K562 (cell line): ENCODE results near the gene DUSP10. TPM values are rescaled to one million over a fixed set of nuclear protein-coding genes. Genes with fewer than 3 reads are reported as not detected.

ENCODE experiments used
- ATAC-seq: fragments of 200-7000 bp; cut with Tn5 transposase; 3 replicates; pipeline ENCODE4 v1.9.1; 2020; ENCODE audit warnings: moderate library complexity
- BruUV-seq: library from RNA; stranded (reverse); fragments of 400-500 nt; replicated peaks from 2 replicates; lab custom pipeline; 2021; lab: Mats Ljungman, UMichigan
- CTCF ChIA-PET: fragments of 300-600 bp; formaldehyde crosslinking; extraction: SDS; loops from one replicate; lab custom pipeline; 2021; ENCODE audit warnings: low intra/inter-chr PET ratio; lab: Yijun Ruan, JAX
- POLR2A ChIA-PET: fragments of 300-600, 350-650 bp; sonication (Branson Sonifier 250); formaldehyde crosslinking; extraction: SDS; loops from one replicate; lab custom pipeline; 2021; ENCODE audit warnings: antibody characterized with exemption, inconsistent platforms; lab: Yijun Ruan, JAX
- DNase-seq, 4 experiments: peaks; one replicate each; pipeline versions ENCODE4 v3.0.0 to v3.0.0-alpha.2; 2011 to 2018; ENCODE audit warnings: low spot score in 3 of 4, mixed read lengths in 3 of 4; ENCODE audit errors: extremely low read depth in 1 of 4
- FAIRE-seq: peaks from 2 replicates; lab custom pipeline; 2011; peaks lifted over from hg19 to GRCh38; lab: Jason Lieb, UNC
- H2AFZ ChIP-seq: 2 replicates; pipeline ENCODE4 v1.6.0; 2011; ENCODE audit warnings: low read depth, low read length, control low read depth, inconsistent platforms
- H3K27ac ChIP-seq: fragments of 200-600 bp; 3 replicates; pipeline ENCODE4 v1.8.0; 2011; ENCODE audit warnings: low read depth, mild to moderate bottlenecking, control low read depth, inconsistent platforms, low read length, moderate library complexity, mixed read lengths; ENCODE audit errors: extremely low read depth
- H3K27me3 ChIP-seq, 2 experiments: fragments of 300-600 bp in 1 of 2; 2 replicates in 1 of 2; 3 replicates in 1 of 2; pipeline versions ENCODE4 v1.6.0 to v1.8.0; 2011; ENCODE audit warnings: inconsistent platforms in 2 of 2, low read length in 2 of 2, mild to moderate bottlenecking in 1 of 2, mixed read lengths in 1 of 2, moderate library complexity in 1 of 2; ENCODE audit not compliant: control insufficient read depth in 2 of 2, insufficient read depth in 2 of 2
- H3K36me3 ChIP-seq: fragments of 300-600 bp; 3 replicates; pipeline ENCODE4 v1.8.0; 2011; ENCODE audit warnings: mild to moderate bottlenecking, low read length, inconsistent platforms; ENCODE audit not compliant: control insufficient read depth, insufficient read depth
- H3K4me1 ChIP-seq, 2 experiments: fragments of 200-600 bp in 1 of 2; replicated peaks in 1 of 2; 2 replicates in 1 of 2; 3 replicates in 1 of 2; pipeline versions ENCODE4 v1.5.1 to v1.8.0; 2011; ENCODE audit warnings: inconsistent platforms in 2 of 2, low read length in 2 of 2, mild to moderate bottlenecking in 1 of 2, mixed read lengths in 1 of 2, moderate library complexity in 1 of 2; ENCODE audit not compliant: control insufficient read depth in 2 of 2, insufficient read depth in 2 of 2
- H3K4me2 ChIP-seq: 2 replicates; pipeline ENCODE4 v1.6.1; 2011; ENCODE audit warnings: low read length, control low read depth, inconsistent platforms, mixed read lengths; ENCODE audit not compliant: insufficient read depth
- H3K4me3 ChIP-seq: fragments of 200-600 bp; sonication (generic), shearing (Covaris generic); 2 replicates; pipeline ENCODE4 v1.5.1; 2016; ENCODE audit warnings: control low read depth, inconsistent platforms
- H3K79me2 ChIP-seq: fragments of 200-600 bp; 3 replicates; pipeline ENCODE4 v1.8.0; 2011; ENCODE audit warnings: low read length, inconsistent platforms; ENCODE audit not compliant: control insufficient read depth, insufficient read depth
- H3K9ac ChIP-seq, 2 experiments: 2 replicates each; pipeline versions ENCODE4 v1.6.0 to v1.6.1; 2011; ENCODE audit warnings: low read depth in 2 of 2, low read length in 2 of 2, control low read depth in 1 of 2, inconsistent platforms in 1 of 2, mild to moderate bottlenecking in 1 of 2, mixed read lengths in 1 of 2; ENCODE audit not compliant: insufficient read depth in 1 of 2
- H3K9me1 ChIP-seq: one replicate; pipeline ENCODE4 v1.6.0; 2011; ENCODE audit warnings: inconsistent platforms, mild to moderate bottlenecking, low read length, moderate library complexity; ENCODE audit not compliant: control insufficient read depth, insufficient read depth
- H3K9me3 ChIP-seq: replicated peaks from 2 replicates; pipeline ENCODE4 v1.5.1; 2011; ENCODE audit warnings: low read depth, low read length, inconsistent platforms; ENCODE audit not compliant: control insufficient read depth, insufficient read depth
- H4K20me1 ChIP-seq: replicated peaks from 2 replicates; pipeline ENCODE4 v1.6.1; 2011; ENCODE audit warnings: low read length, inconsistent platforms, mixed read lengths; ENCODE audit not compliant: control insufficient read depth, insufficient read depth
- CBFB ChIP-seq: sonication (generic); formaldehyde crosslinking; IDR thresholded peaks from 2 replicates; pipeline ENCODE4 v1.4.0; 2020; ENCODE audit warnings: mild to moderate bottlenecking, missing genetic modification reagents
- SPI1 ChIP-seq: IDR thresholded peaks from 2 replicates; pipeline ENCODE4 v1.6.1; 2011; ENCODE audit warnings: low read depth, low read length, control low read depth, borderline replicate concordance
- STAT5B ChIP-seq: fragments of 250-450 bp; sonication (Bioruptor Pico); IDR thresholded peaks from 2 replicates; pipeline ENCODE4 v1.8.0; 2021; ENCODE audit warnings: mild to moderate bottlenecking, inconsistent platforms
- ZNF445 ChIP-seq: fragments of 250-450 bp; sonication (Bioruptor Pico); IDR thresholded peaks from 2 replicates; pipeline ENCODE4 v1.4.0; 2020; ENCODE audit warnings: low read depth, mild to moderate bottlenecking, moderate library complexity
- WGBS: fragments of 100-300 bp; shearing (Covaris generic); methylation state at CpG from one replicate; pipeline ENCODE4 v1.1.6; 2016; ENCODE audit warnings: low coverage, mixed read lengths; ENCODE audit not compliant: insufficient coverage; ENCODE audit errors: missing lambda C conversion rate; 5-methylcytosine and 5-hydroxymethylcytosine counted together
- in situ Hi-C: fragments of 300-500 bp; cut with MboI; formaldehyde crosslinking; loops from 4 replicates; pipeline ENCODE4 v1.15.0; 2018; ENCODE audit warnings: inconsistent platforms, mixed read lengths
- intact Hi-C: fragments of 100-400 bp; cut with micrococcal nuclease; formaldehyde crosslinking; loops from 2 replicates; pipeline ENCODE4 v1.14.2; 2022
- polyA plus RNA-seq, 8 experiments: library from polyadenylated mRNA; depleted of rRNA in 4 of 8; stranded (reverse) in 5 of 8; unstranded in 3 of 8; fragments of >200 nt; fragmentation: Nextera tagmentation in 2 of 8; fragmentation: Illumina TruSeq in 1 of 8; extraction: Ambion mirVana in 2 of 8; extraction: Trizol in 1 of 8; gene quantifications; 2 replicates each; pipeline versions ENCODE4 v1.2.1 to v1.2.3, GENCODE V29; 2011 to 2014; ENCODE audit warnings: inconsistent platforms in 1 of 8, missing spikeins in 1 of 8
- total RNA-seq, 7 experiments: library from RNA; depleted of rRNA in 6 of 7; stranded (reverse); fragments of >200 nt in 6 of 7; fragmentation: Illumina TruSeq in 2 of 7; extraction: Trizol in 2 of 7; gene quantifications; 2 replicates each; pipeline versions ENCODE4 v1.2.1 to v1.2.3, GENCODE V29; 2011 to 2021; ENCODE audit warnings: low replicate concordance in 1 of 7
- TF ChIP-seq, protein P1 (sequence below): IDR thresholded peaks from 2 replicates; pipeline ENCODE4 v1.6.1; 2016; ENCODE audit warnings: missing genetic modification characterization, missing compliant biosample characterization

Gene DUSP10
- total and polyA plus RNA-seq, 9 of the 15 experiments (the other 6 are each of a cell fraction or from before 2014, with no cell fraction given): 1.7 to 8.3 (median 6.1) TPM

DNA sequence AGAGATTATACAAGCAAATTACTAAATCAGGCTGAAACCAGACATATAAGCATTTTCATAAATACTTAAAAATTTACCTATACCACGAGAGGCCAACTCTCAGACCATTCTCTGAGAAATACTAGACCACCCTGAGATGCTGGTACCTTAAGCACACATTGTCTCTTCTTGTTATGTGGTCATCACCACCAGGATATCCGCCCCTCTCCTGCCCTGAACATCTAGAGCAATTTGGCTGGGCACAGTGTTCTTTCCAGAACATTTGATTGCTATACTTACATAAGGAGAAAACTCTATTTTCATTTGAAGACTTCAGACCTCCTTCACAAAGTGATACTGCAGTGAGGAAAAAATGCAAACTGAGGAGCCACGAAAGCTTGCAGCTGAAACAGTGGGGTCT is 36.2 kb upstream of the DUSP10 start:
- FAIRE-seq (no peak), ATAC-seq (no peak), DNase-seq (no peak)
- H3K79me2 ChIP-seq: no peaks in the 10 kb centered on the region
- intact Hi-C loops: no loop called here
- H3K9me3 ChIP-seq: no peaks in the 10 kb centered on the region
- H4K20me1 ChIP-seq: no peaks in the 10 kb centered on the region
- TF ChIP-seq CBFB (no peak), ZNF445 (CRISPR knock-in tag) (no peak)
- POLR2A ChIA-PET: no interaction called here
- H3K27ac ChIP-seq: no peak overlapping the region
- no peaks in the 10 kb centered on the region; a peak in 1 of 5 replicates for H3K27me3 ChIP-seq
- H3K9me1 ChIP-seq: no peaks in the 10 kb centered on the region
- peaks cover 0 to 14% of the 10 kb centered on the region in 2 experiments; a peak in 2 of 5 replicates for H3K4me1 ChIP-seq
- H2AFZ ChIP-seq: no peak overlapping the region
- BruUV-seq: no TSS peak
- CTCF ChIA-PET: no interaction called here
- H3K4me2 ChIP-seq: no peak overlapping the region
- no peaks in the 10 kb centered on the region for H3K36me3 ChIP-seq
- H3K9ac ChIP-seq: no peak overlapping the region
- in situ Hi-C loops: no loop called here
- WGBS: 21% methylated on average over 3 of the region's 3 CpGs
- H3K4me3 ChIP-seq: no peak overlapping the region

DNA sequence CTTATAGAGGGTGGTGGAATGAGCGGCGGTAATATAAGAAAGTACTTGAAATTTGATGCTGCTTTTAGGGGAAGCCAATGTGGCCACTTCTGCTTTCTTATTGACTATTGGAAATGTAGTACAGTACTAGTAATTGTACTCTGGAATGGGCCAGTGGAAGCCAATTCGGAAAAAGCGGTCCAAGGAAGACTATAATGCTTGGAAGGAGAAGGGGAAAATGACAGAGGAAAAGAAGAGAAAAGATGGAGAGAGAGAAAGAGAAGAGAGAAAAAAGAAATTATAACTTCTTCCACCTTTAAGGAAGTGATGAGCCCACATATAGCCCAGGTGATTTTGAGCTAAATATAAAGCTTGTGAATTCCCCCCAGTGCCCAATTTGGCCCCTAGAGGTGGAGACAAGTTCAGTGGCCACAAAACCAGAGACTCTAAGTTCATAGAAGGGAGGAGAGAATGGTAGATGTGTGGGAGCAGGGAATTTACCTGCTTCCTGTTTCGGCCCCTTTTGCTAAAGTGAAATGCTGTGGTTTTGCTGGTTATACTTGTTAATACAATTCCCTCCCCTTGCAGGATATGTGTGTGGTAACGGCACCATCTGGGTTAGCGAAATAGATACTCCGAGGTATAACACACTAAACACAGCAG is 35.7 kb upstream of the DUSP10 start:
- intact Hi-C loops (no loop called here), in situ Hi-C loops (no loop called here)
- Histone ChIP-seq H3K9ac (no peak overlapping the region), H3K4me3 (no peak overlapping the region), H3K36me3 (no peaks in the 10 kb centered on the region), H3K9me3 (no peaks in the 10 kb centered on the region), H2AFZ (no peak overlapping the region), H3K27ac (no peak overlapping the region), H4K20me1 (no peaks in the 10 kb centered on the region)
- no TSS peak for BruUV-seq
- ATAC-seq (no peak), FAIRE-seq (no peak)
- 49% methylated on average over 8 of the region's 8 CpGs for WGBS
- TF ChIP-seq, protein P1, sequence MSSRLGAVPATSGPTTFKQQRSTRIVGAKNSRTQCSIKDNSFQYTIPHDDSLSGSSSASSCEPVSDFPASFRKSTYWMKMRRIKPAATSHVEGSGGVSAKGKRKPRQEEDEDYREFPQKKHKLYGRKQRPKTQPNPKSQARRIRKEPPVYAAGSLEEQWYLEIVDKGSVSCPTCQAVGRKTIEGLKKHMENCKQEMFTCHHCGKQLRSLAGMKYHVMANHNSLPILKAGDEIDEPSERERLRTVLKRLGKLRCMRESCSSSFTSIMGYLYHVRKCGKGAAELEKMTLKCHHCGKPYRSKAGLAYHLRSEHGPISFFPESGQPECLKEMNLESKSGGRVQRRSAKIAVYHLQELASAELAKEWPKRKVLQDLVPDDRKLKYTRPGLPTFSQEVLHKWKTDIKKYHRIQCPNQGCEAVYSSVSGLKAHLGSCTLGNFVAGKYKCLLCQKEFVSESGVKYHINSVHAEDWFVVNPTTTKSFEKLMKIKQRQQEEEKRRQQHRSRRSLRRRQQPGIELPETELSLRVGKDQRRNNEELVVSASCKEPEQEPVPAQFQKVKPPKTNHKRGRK: peak; percentile 96
- TF ChIP-seq SPI1 (0 out of 2 replicates have a peak, but pooled peaks have one; percentile 21), STAT5B (no peak)
- TF ChIP-seq, all 486 proteins: peak for 2
- POLR2A ChIA-PET: no interaction called here
- Histone ChIP-seq H3K9me1 (no peaks in the 10 kb centered on the region), H3K27me3 (no peaks in the 10 kb centered on the region; a peak in 1 of 5 replicates), H3K79me2 (no peaks in the 10 kb centered on the region), H3K4me1 (peaks cover 0 to 14% of the 10 kb centered on the region in 2 experiments; a peak in 2 of 5 replicates), H3K4me2 (no peak overlapping the region)
- CTCF ChIA-PET: no interaction called here
- no peak for DNase-seq
